Measurements from ENCODE around the gene BACH2.
"Not testable (repeated sequence)": the region's sequence is repeated elsewhere in the genome, so short reads cannot be mapped to it uniquely, and the experiment has no call there.

Gene BACH2

DNA sequence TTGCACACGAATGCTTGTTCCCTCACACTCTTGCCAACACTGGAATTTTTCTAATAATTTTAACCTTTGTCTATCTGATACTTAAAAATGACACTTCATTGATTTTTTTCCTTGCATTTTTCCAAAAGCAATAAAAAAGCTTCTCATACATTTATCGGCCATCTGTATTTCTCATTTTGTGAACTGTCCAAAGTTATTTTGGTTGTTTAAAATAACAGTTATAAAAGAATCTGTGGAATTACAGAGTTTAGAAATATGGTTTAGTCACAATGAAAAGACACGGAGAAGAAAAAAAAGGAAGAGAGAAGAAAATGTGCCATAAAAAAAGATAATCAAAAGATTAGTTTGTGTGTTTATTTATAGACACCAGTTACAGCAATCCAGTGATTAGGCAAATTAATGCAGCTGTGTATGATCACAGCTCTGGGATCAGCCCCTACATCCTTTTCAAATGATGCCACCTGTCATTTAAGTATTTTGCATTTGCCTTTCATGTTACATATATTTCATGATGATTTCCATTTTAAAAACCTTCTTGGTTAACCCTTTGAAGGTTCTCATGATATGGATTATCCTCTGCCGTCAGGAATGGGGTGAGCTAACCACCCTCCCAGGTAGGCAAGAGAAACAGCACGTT, 171.7 kb downstream of the BACH2 start:
- DNase-seq (ENCODE audit: low read depth) = no peak
- no peak for TF ChIP-seq CTCF (IDR thresholded peaks at IDR 0.05; ENCODE audit: insufficient read depth, low read depth, low read length, missing control alignments)
- H3K4me3 ChIP-seq (ENCODE audit: low read length) = no peak overlapping the region

- DNase-seq (ENCODE audit: low read depth) = peak; percentile 24
- TF ChIP-seq CTCF (IDR thresholded peaks at IDR 0.05; ENCODE audit: insufficient read depth, low read depth, low read length, missing control alignments) = no peak
- H3K4me3 ChIP-seq (ENCODE audit: low read length) = no peak overlapping the region
Measured at GRCh38 chr6:90123831-90124230, 172.8 kb downstream of the BACH2 start.

DNA sequence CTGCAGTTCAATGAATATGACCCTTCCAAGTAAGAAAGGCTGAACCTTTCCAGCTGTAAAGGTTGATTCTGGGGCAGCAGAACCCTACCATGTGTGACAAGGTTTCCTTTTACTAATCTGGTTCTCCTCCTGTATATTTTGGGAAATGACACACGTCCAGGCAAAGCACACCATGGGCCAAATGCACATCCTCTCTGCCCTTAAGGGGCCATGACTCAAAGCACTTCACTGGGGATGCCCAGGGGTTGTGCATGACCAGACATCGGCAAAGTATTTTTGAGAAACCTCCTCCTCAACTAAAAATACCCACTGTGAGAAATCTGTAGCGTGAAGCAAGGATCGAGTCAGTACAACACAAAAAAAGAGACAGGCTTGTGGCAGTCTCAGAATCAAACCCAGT, 174.7 kb downstream of the BACH2 start:
- H3K4me3 ChIP-seq (ENCODE audit: low read length) = no peak overlapping the region
- TF ChIP-seq CTCF (IDR thresholded peaks at IDR 0.05; ENCODE audit: insufficient read depth, low read depth, low read length, missing control alignments) = no peak
- peak; percentile 86 for DNase-seq (ENCODE audit: low read depth)

DNA sequence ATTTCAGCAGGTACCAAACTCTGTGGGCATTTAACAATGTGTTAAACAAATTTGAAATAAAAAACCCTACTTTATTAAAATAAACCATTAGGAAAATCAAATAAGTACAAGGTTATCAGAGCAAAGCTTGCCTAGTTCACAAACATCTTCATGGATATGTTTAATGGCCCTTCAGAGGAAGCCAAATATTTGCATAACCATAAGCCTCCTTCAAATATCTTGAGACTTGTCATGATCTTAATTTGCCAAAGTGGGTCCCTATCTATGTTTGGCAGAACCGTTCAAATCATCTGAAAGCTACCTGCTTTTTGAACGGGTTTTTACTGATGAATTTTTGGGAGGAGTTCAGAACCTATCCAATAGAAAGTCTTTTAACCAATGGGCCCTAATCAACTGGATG, 176.3 kb downstream of the BACH2 start:
- H3K4me3 ChIP-seq (ENCODE audit: low read length) = no peak overlapping the region
- TF ChIP-seq CTCF (IDR thresholded peaks at IDR 0.05; ENCODE audit: insufficient read depth, low read depth, low read length, missing control alignments) = no peak
- DNase-seq (ENCODE audit: low read depth) = no peak

DNA sequence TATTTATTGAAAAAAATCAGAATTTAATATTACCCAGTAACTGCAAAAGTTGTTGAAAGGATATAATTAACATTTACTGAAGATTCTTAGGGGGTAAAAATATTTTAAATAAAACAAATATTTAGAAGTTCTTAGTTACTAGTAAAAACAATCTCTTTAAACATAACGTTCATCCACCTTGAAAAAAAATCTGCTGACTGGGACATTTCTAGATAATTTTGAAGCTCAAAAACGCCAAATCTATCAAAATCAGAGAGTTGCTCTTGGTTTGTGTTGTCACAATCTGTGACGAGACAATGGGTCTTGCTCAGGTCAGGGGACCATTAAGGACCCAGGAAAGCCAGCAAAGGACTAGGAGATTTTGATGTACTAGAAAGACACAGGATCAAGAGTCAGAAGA, 177.0 kb downstream of the BACH2 start:
- no peak for DNase-seq (ENCODE audit: low read depth)
- no peak for TF ChIP-seq CTCF (IDR thresholded peaks at IDR 0.05; ENCODE audit: insufficient read depth, low read depth, low read length, missing control alignments)
- no peak overlapping the region for H3K4me3 ChIP-seq (ENCODE audit: low read length)

DNA sequence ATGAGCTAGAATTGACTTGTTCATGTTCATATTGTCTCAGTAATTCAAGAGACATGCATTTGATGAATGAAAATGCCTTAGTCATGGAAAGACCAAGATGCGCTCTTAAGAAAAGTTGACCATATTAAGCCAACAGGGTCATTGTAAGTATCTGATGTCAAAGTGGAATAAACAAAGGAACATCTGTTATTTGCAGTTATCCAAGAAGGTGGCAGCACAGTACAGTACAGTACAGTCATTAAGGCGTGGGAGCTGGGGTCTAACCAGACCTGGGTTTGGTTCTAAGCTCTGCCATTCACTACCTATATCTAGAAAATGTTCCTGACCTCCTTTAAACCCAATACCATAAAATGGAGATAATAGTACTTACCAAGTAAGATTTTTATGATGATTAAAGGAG, 178.1 kb downstream of the BACH2 start:
- H3K4me3 ChIP-seq (ENCODE audit: low read length) = no peak overlapping the region
- no peak for DNase-seq (ENCODE audit: low read depth)
- TF ChIP-seq CTCF (IDR thresholded peaks at IDR 0.05; ENCODE audit: insufficient read depth, low read depth, low read length, missing control alignments) = no peak

DNA sequence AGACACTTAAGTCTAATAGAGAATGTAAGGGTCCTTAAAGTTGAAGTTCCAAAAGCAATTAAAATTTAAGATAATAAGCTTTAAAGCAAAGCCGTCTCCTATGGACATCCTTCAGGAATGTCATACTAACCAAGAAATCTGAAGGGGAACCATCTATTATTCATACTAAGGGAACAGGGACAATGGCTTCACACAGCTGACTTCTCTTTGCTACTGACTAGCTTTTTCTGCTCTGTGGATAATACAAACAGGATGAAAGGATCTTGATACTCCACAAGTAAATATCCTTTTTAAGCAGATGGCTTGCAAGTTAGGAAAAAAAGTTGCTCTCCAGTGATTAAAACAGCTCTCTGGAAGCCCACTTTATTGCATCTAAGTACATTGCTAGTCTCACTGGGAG, 178.6 kb downstream of the BACH2 start:
- no peak for TF ChIP-seq CTCF (IDR thresholded peaks at IDR 0.05; ENCODE audit: insufficient read depth, low read depth, low read length, missing control alignments)
- no peak for DNase-seq (ENCODE audit: low read depth)
- no peak overlapping the region for H3K4me3 ChIP-seq (ENCODE audit: low read length)

DNA sequence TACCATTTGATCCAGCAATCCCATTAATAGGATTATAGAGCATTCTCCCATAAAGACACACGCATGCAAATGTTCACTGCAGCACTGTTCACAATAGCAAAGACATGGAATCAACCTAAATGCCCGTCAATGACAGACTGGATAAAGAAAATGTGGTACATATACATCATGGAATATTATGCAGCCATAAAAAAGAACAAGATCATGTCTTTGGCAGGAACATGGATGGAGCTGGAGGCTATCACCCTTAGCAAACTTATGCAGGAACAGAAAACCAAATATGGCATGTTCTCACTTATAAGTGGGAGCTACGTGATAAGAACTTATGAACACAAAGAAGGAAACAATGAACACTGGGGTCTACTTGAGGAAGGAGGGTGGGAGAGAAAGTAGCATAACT, 180.5 kb downstream of the BACH2 start:
- DNase-seq (ENCODE audit: low read depth); H3K4me3 ChIP-seq (ENCODE audit: low read length): not testable (repeated sequence)
